CD14-positive monocyte (primary cell): ENCODE measurements around the gene COL26A1. TPM values are rescaled to one million over a fixed set of nuclear protein-coding genes. Genes with fewer than 3 reads are reported as not detected.

ENCODE experiments used
- DNase-seq, 3 donors: peaks; one replicate each; pipeline ENCODE4 v3.0.0-alpha.2; 2011 to 2022
- H2AFZ ChIP-seq: 2 replicates; pipeline ENCODE4 v1.6.0; 2012; ENCODE audit warnings: mild to moderate bottlenecking, low read depth, low read length, inconsistent platforms; ENCODE audit not compliant: insufficient read depth, poor library complexity, severe bottlenecking
- H3K27ac ChIP-seq, 2 donors: 1 replicate in 1 of 2; 2 replicates in 1 of 2; pipeline ENCODE4 v1.5.1; 2012 to 2013; ENCODE audit warnings: low read length in 2 of 2, control low read depth in 1 of 2, inconsistent platforms in 1 of 2, low read depth in 1 of 2, mild to moderate bottlenecking in 1 of 2
- H3K27me3 ChIP-seq, 2 donors: one replicate each; pipeline versions ENCODE4 v1.6.0 to v1.6.1; 2011 to 2013; ENCODE audit warnings: low read length in 2 of 2; ENCODE audit not compliant: control insufficient read depth in 2 of 2, insufficient read depth in 2 of 2
- H3K36me3 ChIP-seq, 2 donors: replicated peaks in 1 of 2; 1 replicate in 1 of 2; 2 replicates in 1 of 2; pipeline versions ENCODE4 v1.5.1 to v1.6.1; 2012 to 2013; ENCODE audit warnings: low read length in 2 of 2, control low read depth in 1 of 2, inconsistent platforms in 1 of 2, mild to moderate bottlenecking in 1 of 2; ENCODE audit not compliant: insufficient read depth in 2 of 2, control insufficient read depth in 1 of 2
- H3K4me1 ChIP-seq, 2 donors: 1 replicate in 1 of 2; 2 replicates in 1 of 2; pipeline versions ENCODE4 v1.5.1 to v1.6.1; 2012 to 2013; ENCODE audit warnings: low read length in 2 of 2, control low read depth in 1 of 2, inconsistent platforms in 1 of 2, mild to moderate bottlenecking in 1 of 2, moderate library complexity in 1 of 2; ENCODE audit not compliant: insufficient read depth in 2 of 2, control insufficient read depth in 1 of 2
- H3K4me2 ChIP-seq: replicated peaks from 2 replicates; pipeline ENCODE3; 2012; ENCODE audit warnings: low read length, moderate library complexity, mild to moderate bottlenecking; ENCODE audit not compliant: poor library complexity, severe bottlenecking; ENCODE audit errors: extremely low read depth
- H3K4me3 ChIP-seq, 3 experiments: fragments of 200-600 bp in 1 of 3; sonication (generic) in 1 of 3; replicated peaks in 1 of 3; 1 replicate in 2 of 3; 2 replicates in 1 of 3; pipeline ENCODE4 v1.5.1; 2011 to 2013; ENCODE audit warnings: low read length in 3 of 3, mild to moderate bottlenecking in 3 of 3, control low read depth in 2 of 3, low read depth in 2 of 3, inconsistent platforms in 1 of 3, moderate library complexity in 1 of 3
- H3K79me2 ChIP-seq: 2 replicates; pipeline ENCODE4 v1.6.0; 2012; ENCODE audit warnings: mild to moderate bottlenecking, control low read depth, inconsistent platforms, low read length, moderate library complexity; ENCODE audit not compliant: insufficient read depth
- H3K9ac ChIP-seq: 2 replicates; pipeline ENCODE4 v1.6.0; 2017; ENCODE audit warnings: low read length, mild to moderate bottlenecking; ENCODE audit not compliant: insufficient read depth, poor library complexity, severe bottlenecking
- H3K9me3 ChIP-seq, 2 donors: replicated peaks in 1 of 2; 1 replicate in 1 of 2; 2 replicates in 1 of 2; pipeline versions ENCODE4 v1.5.1 to v1.6.1; 2012 to 2013; ENCODE audit warnings: low read length in 2 of 2, control low read depth in 1 of 2; ENCODE audit not compliant: control insufficient read depth in 1 of 2, insufficient read depth in 1 of 2
- H4K20me1 ChIP-seq: 2 replicates; pipeline ENCODE4 v1.6.0; 2012; ENCODE audit warnings: mild to moderate bottlenecking, low read length, control low read depth, moderate library complexity; ENCODE audit not compliant: insufficient read depth
- H3K27ac Mint-ChIP-seq, 7 donors: one replicate each; pipeline ENCODE4 v1.8.0; 2020; ENCODE audit warnings: mild to moderate bottlenecking in 7 of 7, mixed read lengths in 7 of 7, moderate library complexity in 6 of 7, inconsistent platforms in 2 of 7
- H3K27me3 Mint-ChIP-seq, 3 donors: one replicate each; pipeline ENCODE4 v1.8.0; 2021 to 2022; ENCODE audit warnings: low read depth in 3 of 3, mild to moderate bottlenecking in 3 of 3, mixed read lengths in 3 of 3, moderate library complexity in 3 of 3, inconsistent platforms in 1 of 3
- H3K36me3 Mint-ChIP-seq, 2 donors: one replicate each; pipeline ENCODE4 v1.8.0; 2020; ENCODE audit warnings: mixed read lengths in 2 of 2, inconsistent platforms in 1 of 2, mild to moderate bottlenecking in 1 of 2
- H3K4me1 Mint-ChIP-seq: one replicate; pipeline ENCODE4 v1.8.0; 2020; ENCODE audit warnings: mild to moderate bottlenecking, mixed read lengths
- H3K4me3 Mint-ChIP-seq, 2 donors: one replicate each; pipeline ENCODE4 v1.8.0; 2020; ENCODE audit warnings: mild to moderate bottlenecking in 2 of 2, mixed read lengths in 2 of 2, moderate library complexity in 1 of 2
- H3K9me3 Mint-ChIP-seq, 7 donors: one replicate each; pipeline ENCODE4 v1.8.0; 2020 to 2022; ENCODE audit warnings: mixed read lengths in 7 of 7, mild to moderate bottlenecking in 6 of 7, moderate library complexity in 6 of 7, inconsistent platforms in 2 of 7
- CTCF ChIP-seq: fragments of 200-600 bp; IDR thresholded peaks from one replicate; pipeline ENCODE4 v1.8.0; 2022; ENCODE audit warnings: antibody characterized with exemption, mild to moderate bottlenecking
- WGBS: methylation state at CpG from one replicate; pipeline ENCODE4 v1.1.5; 2013; ENCODE audit warnings: missing lambda C conversion rate; ENCODE audit not compliant: insufficient coverage; 5-methylcytosine and 5-hydroxymethylcytosine counted together
- intact Hi-C, 2 donors: fragments of 100-400 bp; cut with micrococcal nuclease; formaldehyde crosslinking; loops; one replicate each; pipeline versions ENCODE4 v1.15.0 to v1.15.1; 2023
- polyA plus RNA-seq, 3 donors: library from polyadenylated mRNA; depleted of rRNA in 1 of 3; unstranded in 2 of 3; stranded (reverse) in 1 of 3; fragments of 300-500 nt in 2 of 3; fragments of >200 nt in 1 of 3; fragmentation: Illumina TruSeq in 2 of 3; gene quantifications; 1 replicate in 2 of 3; 2 replicates in 1 of 3; pipeline ENCODE4 v1.2.3, GENCODE V29; 2012 to 2021

The COL26A1 gene
- polyA plus RNA-seq, 3 donors: not detected

GRCh38 chr7:101536668-101537067, 174.0 kb downstream of the COL26A1 start:
- no peaks in the 10 kb centered on the region for H3K36me3 ChIP-seq
- H3K9me3 ChIP-seq: no peaks in the 10 kb centered on the region
- H3K27ac ChIP-seq: no peak overlapping the region
- H3K36me3 Mint-ChIP-seq: no peaks in the 10 kb centered on the region
- H3K4me1 ChIP-seq: no peaks in the 10 kb centered on the region
- peaks cover 0 to 2% (median 0%) of the 10 kb centered on the region in 7 donors for H3K9me3 Mint-ChIP-seq
- DNase-seq: no peak
- H2AFZ ChIP-seq: no peak overlapping the region
- no peaks in the 10 kb centered on the region for H3K4me1 Mint-ChIP-seq
- H4K20me1 ChIP-seq: no peaks in the 10 kb centered on the region
- no peak overlapping the region for H3K4me3 ChIP-seq
- H3K27me3 ChIP-seq: no peaks in the 10 kb centered on the region
- peaks cover 0 to 11% (median 7%) of the 10 kb centered on the region in 3 donors for H3K27me3 Mint-ChIP-seq
- no peaks in the 10 kb centered on the region for H3K79me2 ChIP-seq
- H3K27ac Mint-ChIP-seq: no peak overlapping the region
- no peak overlapping the region for H3K9ac ChIP-seq
- no peak overlapping the region for H3K4me3 Mint-ChIP-seq
- no peak for TF ChIP-seq CTCF
- 73% methylated on average over 1 of the region's 4 CpGs for WGBS
- intact Hi-C loops: no loop called here
- H3K4me2 ChIP-seq: no peak overlapping the region

GRCh38 chr7:101537205-101537604, 174.5 kb downstream of the COL26A1 start:
- 87% methylated on average over 8 of the region's 8 CpGs for WGBS
- Mint-ChIP-seq H3K27ac (no peak overlapping the region), H3K9me3 (peaks cover 0 to 2% (median 0%) of the 10 kb centered on the region in 7 donors)

More at GRCh38 chr7:101537205-101537604, 174.5 kb downstream of the COL26A1 start:
- H3K4me3 Mint-ChIP-seq: no peak overlapping the region
- no peaks in the 10 kb centered on the region for H3K4me1 Mint-ChIP-seq
- TF ChIP-seq CTCF: no peak
- no peak for DNase-seq
- H4K20me1 ChIP-seq: no peaks in the 10 kb centered on the region
- intact Hi-C loops: no loop called here
- no peak overlapping the region for H3K4me2 ChIP-seq
- H3K4me1 ChIP-seq: no peaks in the 10 kb centered on the region
- H3K36me3 ChIP-seq: no peaks in the 10 kb centered on the region
- H3K36me3 Mint-ChIP-seq: no peaks in the 10 kb centered on the region
- no peak overlapping the region for H3K27ac ChIP-seq
- no peak overlapping the region for H3K4me3 ChIP-seq
- no peak overlapping the region for H3K9ac ChIP-seq
- no peaks in the 10 kb centered on the region for H3K9me3 ChIP-seq
- no peaks in the 10 kb centered on the region for H3K79me2 ChIP-seq
- H3K27me3 ChIP-seq: no peaks in the 10 kb centered on the region
- H3K27me3 Mint-ChIP-seq: peaks cover 0 to 11% (median 7%) of the 10 kb centered on the region in 3 donors
- no peak overlapping the region for H2AFZ ChIP-seq
